ENCODE data around the gene AUP1.
A peak's percentile ranks its signal among the peaks of the same experiment; 100 is the strongest.

Gene AUP1

DNA sequence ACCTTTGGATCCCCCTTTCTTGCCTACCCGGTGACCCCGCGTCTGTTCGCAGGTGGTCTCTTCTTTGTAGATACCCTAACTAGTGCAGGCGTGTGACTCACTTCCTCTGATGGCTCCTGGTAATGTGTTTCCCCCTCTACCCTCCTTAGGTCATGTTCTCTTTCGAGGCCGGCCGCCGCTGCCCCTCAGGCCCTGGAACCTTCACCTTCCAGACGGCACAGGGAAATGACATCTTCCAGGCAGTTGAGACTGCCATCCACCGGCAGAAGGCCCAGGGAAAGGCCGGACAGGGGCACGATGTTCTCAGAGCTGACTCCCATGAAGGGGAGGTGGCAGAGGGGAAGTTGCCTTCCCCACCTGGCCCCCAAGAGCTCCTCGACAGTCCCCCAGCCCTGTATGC lies 26.7 kb upstream of the AUP1 start:
- WGBS (ENCODE audit: extremely low coverage, insufficient coverage, insufficient read length) = no CpG with 5 or more reads among the region's 14 CpGs

GRCh38 chr2:74555610-74556103 lies 26.2 kb upstream of the AUP1 start:
- no peak overlapping the region for H3K14ac ChIP-seq (ENCODE audit: low read length)
- H3K9ac ChIP-seq (ENCODE audit: low read length) = no peak overlapping the region
- no peak overlapping the region for H3K4ac ChIP-seq (ENCODE audit: low read depth, low read length)
- H2AFZ ChIP-seq (ENCODE audit: insufficient read depth, low read length, poor library complexity) = no peak overlapping the region
- no peak overlapping the region for H2BK12ac ChIP-seq (ENCODE audit: low read length)
- H2AK5ac ChIP-seq (ENCODE audit: low read length) = no peak overlapping the region
- H3K79me2 ChIP-seq (ENCODE audit: control insufficient read depth, insufficient read depth, low read length, poor library complexity) = no peaks in the 10 kb centered on the region
- H3K18ac ChIP-seq (ENCODE audit: low read length) = no peak overlapping the region
- no peaks in the 10 kb centered on the region for H3K36me3 ChIP-seq (ENCODE audit: control insufficient read depth in 1 of 2, insufficient read depth in 2 of 2, low read length in 2 of 2)
- no peak overlapping the region for H4K91ac ChIP-seq (ENCODE audit: low read depth, low read length)
- H3K9me3 ChIP-seq (ENCODE audit: insufficient read depth, low read depth, low read length) = peaks cover 4% of the 10 kb centered on the region
- no peak overlapping the region for H3K23ac ChIP-seq (ENCODE audit: low read length)
- no peak overlapping the region for H3K27ac ChIP-seq (ENCODE audit: low read depth, low read length)
- H3K27me3 ChIP-seq (ENCODE audit: insufficient read depth, low read length) = peaks cover 18% of the 10 kb centered on the region
- H3K4me2 ChIP-seq (ENCODE audit: low read length) = peak overlapping the region; percentile 82
- H3K4me1 ChIP-seq (ENCODE audit: control insufficient read depth in 1 of 2, insufficient read depth in 2 of 2, low read length in 2 of 2) = peaks cover 8 to 21% of the 10 kb centered on the region in 2 experiments
- no peak overlapping the region for H2BK5ac ChIP-seq (ENCODE audit: low read depth, low read length, poor library complexity)
- no peak overlapping the region for H4K12ac ChIP-seq (ENCODE audit: low read depth, low read length)
- no peak overlapping the region for H3K4me3 ChIP-seq (ENCODE audit: low read depth, low read length)
- H3K79me1 ChIP-seq (ENCODE audit: low read length) = peaks cover 7% of the 10 kb centered on the region
- DNase-seq = no peak
- no CpG with 5 or more reads among the region's 17 CpGs for whole genome bisulfite sequencing (ENCODE audit: extremely low coverage, insufficient coverage, insufficient read length)
- no peak overlapping the region for H2BK120ac ChIP-seq (ENCODE audit: insufficient read depth, low read length, poor library complexity)
- H4K8ac ChIP-seq (ENCODE audit: low read depth, low read length) = no peak overlapping the region

More for the DNA sequence above, 26.7 kb upstream of the AUP1 start:
- H3K4me2 ChIP-seq (ENCODE audit: low read length) = no peak overlapping the region
- H3K14ac ChIP-seq (ENCODE audit: low read length) = no peak overlapping the region
- H2BK5ac ChIP-seq (ENCODE audit: low read depth, low read length, poor library complexity) = no peak overlapping the region
- H4K91ac ChIP-seq (ENCODE audit: low read depth, low read length) = no peak overlapping the region
- no peak overlapping the region for H3K4me3 ChIP-seq (ENCODE audit: low read depth, low read length)
- H2BK12ac ChIP-seq (ENCODE audit: low read length) = no peak overlapping the region
- no peak overlapping the region for H4K8ac ChIP-seq (ENCODE audit: low read depth, low read length)
- peaks cover 8 to 21% of the 10 kb centered on the region in 2 experiments for H3K4me1 ChIP-seq (ENCODE audit: control insufficient read depth in 1 of 2, insufficient read depth in 2 of 2, low read length in 2 of 2)
- H2BK120ac ChIP-seq (ENCODE audit: insufficient read depth, low read length, poor library complexity) = no peak overlapping the region
- H3K18ac ChIP-seq (ENCODE audit: low read length) = no peak overlapping the region
- no peak overlapping the region for H3K23ac ChIP-seq (ENCODE audit: low read length)
- peaks cover 18% of the 10 kb centered on the region for H3K27me3 ChIP-seq (ENCODE audit: insufficient read depth, low read length)
- no peak overlapping the region for H2AFZ ChIP-seq (ENCODE audit: insufficient read depth, low read length, poor library complexity)
- no peak overlapping the region for H2AK5ac ChIP-seq (ENCODE audit: low read length)
- no peak overlapping the region for H3K9ac ChIP-seq (ENCODE audit: low read length)
- H3K4ac ChIP-seq (ENCODE audit: low read depth, low read length) = no peak overlapping the region
- DNase-seq = no peak
- peaks cover 4% of the 10 kb centered on the region for H3K9me3 ChIP-seq (ENCODE audit: insufficient read depth, low read depth, low read length)
- H3K79me2 ChIP-seq (ENCODE audit: control insufficient read depth, insufficient read depth, low read length, poor library complexity) = no peaks in the 10 kb centered on the region
- no peak overlapping the region for H3K27ac ChIP-seq (ENCODE audit: low read depth, low read length)
- H3K36me3 ChIP-seq (ENCODE audit: control insufficient read depth in 1 of 2, insufficient read depth in 2 of 2, low read length in 2 of 2) = no peaks in the 10 kb centered on the region
- H3K79me1 ChIP-seq (ENCODE audit: low read length) = peaks cover 7% of the 10 kb centered on the region
- H4K12ac ChIP-seq (ENCODE audit: low read depth, low read length) = no peak overlapping the region

DNA sequence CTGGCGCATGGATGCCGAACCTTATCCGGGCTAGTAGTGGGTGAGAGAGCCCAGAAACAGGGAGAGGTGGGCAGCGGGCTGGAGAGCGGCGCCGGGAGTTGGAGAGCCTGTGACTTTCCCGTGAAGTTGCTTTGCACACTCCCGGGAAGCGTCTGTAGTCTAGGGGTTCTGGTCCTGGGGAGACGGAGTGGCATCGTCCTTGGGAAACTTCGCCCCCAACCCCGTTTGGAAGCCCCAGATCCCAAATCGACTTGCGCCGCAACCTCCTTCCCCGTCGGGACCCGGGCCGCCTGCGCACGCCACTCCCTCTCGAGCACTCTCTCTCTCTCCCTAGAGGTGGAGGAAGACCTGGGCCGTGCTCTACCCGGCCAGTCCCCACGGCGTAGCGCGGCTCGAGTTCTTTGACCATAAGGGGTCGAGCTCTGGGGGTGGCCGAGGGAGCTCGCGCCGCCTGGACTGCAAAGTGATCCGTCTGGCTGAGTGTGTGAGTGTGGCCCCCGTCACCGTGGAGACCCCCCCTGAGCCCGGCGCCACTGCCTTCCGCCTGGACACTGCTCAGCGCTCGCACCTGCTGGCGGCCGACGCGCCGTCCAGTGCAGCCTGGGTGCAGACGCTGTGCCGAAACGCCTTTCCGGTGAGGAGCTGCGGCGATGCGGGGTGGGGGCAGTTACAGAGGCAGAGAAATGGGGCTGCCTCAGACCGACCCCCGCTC lies 25.5 kb upstream of the AUP1 start:
- Histone ChIP-seq H2AK5ac (ENCODE audit: low read length) (no peak overlapping the region), H2BK5ac (ENCODE audit: low read depth, low read length, poor library complexity) (no peak overlapping the region), H3K23ac (ENCODE audit: low read length) (no peak overlapping the region), H4K8ac (ENCODE audit: low read depth, low read length) (peak overlapping the region; percentile 59), H3K9me3 (ENCODE audit: insufficient read depth, low read depth, low read length) (peaks cover 4% of the 10 kb centered on the region), H3K79me1 (ENCODE audit: low read length) (peaks cover 7% of the 10 kb centered on the region), H3K9ac (ENCODE audit: low read length) (no peak overlapping the region), H2AFZ (ENCODE audit: insufficient read depth, low read length, poor library complexity) (peak overlapping the region; percentile 19), H2BK12ac (ENCODE audit: low read length) (no peak overlapping the region), H3K79me2 (ENCODE audit: control insufficient read depth, insufficient read depth, low read length, poor library complexity) (no peaks in the 10 kb centered on the region), H3K4me3 (ENCODE audit: low read depth, low read length) (peak overlapping the region; percentile 64), H2BK120ac (ENCODE audit: insufficient read depth, low read length, poor library complexity) (peak overlapping the region; percentile 3), H3K18ac (ENCODE audit: low read length) (no peak overlapping the region), H3K36me3 (ENCODE audit: control insufficient read depth in 1 of 2, insufficient read depth in 2 of 2, low read length in 2 of 2) (no peaks in the 10 kb centered on the region), H4K12ac (ENCODE audit: low read depth, low read length) (no peak overlapping the region), H3K14ac (ENCODE audit: low read length) (peak overlapping the region; percentile 26), H3K27me3 (ENCODE audit: insufficient read depth, low read length) (peaks cover 22% of the 10 kb centered on the region), H3K4ac (ENCODE audit: low read depth, low read length) (no peak overlapping the region), H4K91ac (ENCODE audit: low read depth, low read length) (no peak overlapping the region), H3K27ac (ENCODE audit: low read depth, low read length) (no peak overlapping the region), H3K4me2 (ENCODE audit: low read length) (peak overlapping the region; percentile 82), H3K4me1 (ENCODE audit: control insufficient read depth in 1 of 2, insufficient read depth in 2 of 2, low read length in 2 of 2) (peaks cover 8 to 17% of the 10 kb centered on the region in 2 experiments)
- peak; percentile 37 to 65 for DNase-seq
- no CpG with 5 or more reads among the region's 58 CpGs for WGBS (ENCODE audit: extremely low coverage, insufficient coverage, insufficient read length)

DNA sequence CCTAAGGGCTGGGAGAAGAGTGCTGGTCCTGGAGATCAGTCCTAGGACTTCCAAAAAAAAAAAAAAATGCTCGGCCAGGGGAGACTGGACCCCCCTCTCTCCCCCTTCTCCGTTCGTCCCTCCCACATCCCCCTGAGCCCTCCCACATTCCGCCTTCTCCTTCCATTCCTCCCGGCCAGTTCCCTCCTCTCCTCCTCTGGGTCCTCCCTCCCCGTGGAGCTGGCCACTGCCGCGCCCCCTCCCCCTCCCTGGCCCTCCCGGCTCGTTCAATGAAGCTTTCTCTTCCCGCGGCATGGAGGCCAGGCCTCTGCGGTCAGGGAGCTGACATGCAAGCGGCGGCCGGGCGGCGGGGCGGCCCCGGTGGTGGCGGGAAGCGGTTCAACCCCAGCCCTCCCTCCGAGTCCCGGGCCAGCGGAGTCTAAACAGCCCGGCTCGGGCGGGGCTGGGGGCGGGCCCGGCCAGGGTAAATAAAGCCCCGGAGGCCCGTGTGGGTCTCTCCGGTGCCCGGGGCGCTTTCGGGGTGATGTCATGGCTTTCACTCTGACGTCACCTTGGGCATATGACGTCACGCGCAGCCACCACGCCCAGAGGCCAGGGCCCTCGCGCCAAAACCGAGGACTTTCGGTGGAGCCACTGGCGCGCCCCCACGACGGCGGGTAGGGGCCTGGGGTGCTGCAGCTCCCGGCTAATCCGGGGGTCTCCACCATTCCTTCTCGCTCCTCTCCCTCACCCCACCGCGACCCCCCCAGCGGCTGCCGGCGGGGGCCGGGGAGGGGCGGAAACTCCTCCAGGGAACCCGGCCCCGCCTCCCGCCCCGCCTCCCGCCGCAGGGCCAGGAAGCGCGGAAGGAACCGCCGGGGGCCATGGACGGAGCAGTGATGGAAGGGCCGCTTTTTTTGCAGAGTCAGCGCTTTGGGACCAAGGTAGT lies 24.6 kb upstream of the AUP1 start, which contains the start of the genes DOK1 and LOXL3:
Gene DOK1 (plus strand): TSS at position 829 of the 928 bp plus-strand sequence. CDS start 35 bp downstream, at position 864.
Gene LOXL3 (minus strand): TSS at position 51 of the 928 bp plus-strand sequence. CDS start 1,308 bp downstream, outside the sequence.
- peak within 1 kb of the TSS; percentile 3 for H2BK120ac ChIP-seq (ENCODE audit: insufficient read depth, low read length, poor library complexity)
- peak within 1 kb of the TSS; percentile 64 for H4K8ac ChIP-seq (ENCODE audit: low read depth, low read length)
- no peaks in the 10 kb centered on the region for H3K79me2 ChIP-seq (ENCODE audit: control insufficient read depth, insufficient read depth, low read length, poor library complexity)
- no peak within 1 kb of the TSS for H2AK5ac ChIP-seq (ENCODE audit: low read length)
- peak within 1 kb of the TSS; percentile 29 for H3K9ac ChIP-seq (ENCODE audit: low read length)
- peak within 1 kb of the TSS; percentile 58 for H4K12ac ChIP-seq (ENCODE audit: low read depth, low read length)
- peaks cover 7% of the 10 kb centered on the region for H3K79me1 ChIP-seq (ENCODE audit: low read length)
- peak within 1 kb of the TSS; percentile 61 for H2AFZ ChIP-seq (ENCODE audit: insufficient read depth, low read length, poor library complexity)
- H3K36me3 ChIP-seq (ENCODE audit: control insufficient read depth in 1 of 2, insufficient read depth in 2 of 2, low read length in 2 of 2) = no peaks in the 10 kb centered on the region
- peak within 1 kb of the TSS; percentile 12 for H2BK5ac ChIP-seq (ENCODE audit: low read depth, low read length, poor library complexity)
- no peak within 1 kb of the TSS for H3K27ac ChIP-seq (ENCODE audit: low read depth, low read length)
- peak within 1 kb of the TSS; percentile 70 for H4K91ac ChIP-seq (ENCODE audit: low read depth, low read length)
- H3K23ac ChIP-seq (ENCODE audit: low read length) = no peak within 1 kb of the TSS
- H3K4me1 ChIP-seq (ENCODE audit: control insufficient read depth in 1 of 2, insufficient read depth in 2 of 2, low read length in 2 of 2) = peaks cover 10 to 20% of the 10 kb centered on the region in 2 experiments
- H3K18ac ChIP-seq (ENCODE audit: low read length) = peak within 1 kb of the TSS; percentile 85
- peak; percentile 84 to 91 for DNase-seq
- peak within 1 kb of the TSS; percentile 82 for H3K4me2 ChIP-seq (ENCODE audit: low read length)
- WGBS (ENCODE audit: extremely low coverage, insufficient coverage, insufficient read length) = no CpG with 5 or more reads among the region's 73 CpGs
- H3K14ac ChIP-seq (ENCODE audit: low read length) = peak within 1 kb of the TSS; percentile 54
- peaks cover 9% of the 10 kb centered on the region for H3K9me3 ChIP-seq (ENCODE audit: insufficient read depth, low read depth, low read length)
- peak within 1 kb of the TSS; percentile 13 for H2BK12ac ChIP-seq (ENCODE audit: low read length)
- H3K27me3 ChIP-seq (ENCODE audit: insufficient read depth, low read length) = peaks cover 30% of the 10 kb centered on the region
- H3K4ac ChIP-seq (ENCODE audit: low read depth, low read length) = no peak within 1 kb of the TSS
- peak within 1 kb of the TSS; percentile 67 for H3K4me3 ChIP-seq (ENCODE audit: low read depth, low read length)
